SW 1271 (cell line): Measurements from ENCODE around the gene CFAP91.

Source experiments
- DNase-seq, 2 experiments: peaks; one replicate each; lab custom pipeline; 2025; lab: John Stamatoyannopoulos, UW

The CFAP91 gene

DNA sequence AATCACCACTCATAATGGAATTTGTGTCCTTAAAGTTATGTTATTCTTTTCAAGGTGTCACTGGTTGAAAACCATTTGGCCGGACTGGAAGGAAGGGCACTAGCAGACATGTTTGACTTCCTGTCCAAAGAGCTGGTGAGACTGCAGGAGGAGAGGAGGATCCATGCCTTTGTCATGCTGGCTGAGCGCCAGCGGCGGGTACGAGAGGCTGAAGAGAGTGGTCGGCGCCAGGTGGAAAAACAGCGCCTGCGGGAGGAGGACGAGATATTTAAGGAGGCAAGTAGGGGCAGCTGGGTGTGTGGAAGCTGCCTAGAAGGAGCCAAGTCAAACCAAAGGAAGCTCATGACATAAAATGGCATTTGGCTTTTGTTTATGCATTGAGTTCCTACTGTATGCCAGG, 41.1 kb downstream of the CFAP91 start:
- DNase-seq = no peak

DNA sequence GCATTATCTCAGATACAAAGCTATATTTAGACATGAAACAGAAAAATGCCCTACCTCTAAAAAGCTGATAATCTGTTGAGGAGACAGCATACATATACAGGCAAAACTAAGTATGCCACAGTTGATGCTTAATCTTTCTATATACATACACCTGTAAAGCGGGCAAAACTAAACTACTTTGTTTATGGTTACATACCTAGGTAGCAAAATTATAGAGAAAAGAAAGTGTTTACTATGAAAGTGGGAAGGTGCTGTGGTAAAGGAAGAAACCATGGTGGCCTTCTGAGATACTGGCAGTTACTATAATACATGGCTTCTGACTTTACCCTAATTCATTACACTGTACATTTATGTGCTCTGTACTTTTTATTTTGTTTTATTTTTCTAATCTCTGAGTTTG, 43.1 kb downstream of the CFAP91 start:
- no peak for DNase-seq

DNA sequence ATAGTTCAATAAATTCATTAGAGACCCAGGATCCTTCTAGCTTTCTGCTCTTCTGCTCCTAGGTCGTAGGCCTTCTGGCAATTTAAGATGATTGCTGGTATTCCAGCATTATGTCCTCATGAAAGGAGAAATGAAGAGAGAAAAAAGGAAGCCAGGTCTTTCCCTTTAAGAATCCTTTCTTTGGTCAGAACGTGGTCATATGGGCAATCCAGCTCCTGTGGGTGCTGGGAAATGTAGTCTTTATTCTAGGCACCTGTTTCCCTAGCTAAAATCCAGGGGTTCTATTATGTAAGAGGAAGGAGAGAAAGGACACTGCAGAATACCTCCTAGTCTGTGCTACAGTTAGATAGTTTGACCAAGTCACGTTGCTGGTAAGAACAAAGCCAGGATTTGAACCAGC, 43.6 kb downstream of the CFAP91 start:
- DNase-seq = no peak

DNA sequence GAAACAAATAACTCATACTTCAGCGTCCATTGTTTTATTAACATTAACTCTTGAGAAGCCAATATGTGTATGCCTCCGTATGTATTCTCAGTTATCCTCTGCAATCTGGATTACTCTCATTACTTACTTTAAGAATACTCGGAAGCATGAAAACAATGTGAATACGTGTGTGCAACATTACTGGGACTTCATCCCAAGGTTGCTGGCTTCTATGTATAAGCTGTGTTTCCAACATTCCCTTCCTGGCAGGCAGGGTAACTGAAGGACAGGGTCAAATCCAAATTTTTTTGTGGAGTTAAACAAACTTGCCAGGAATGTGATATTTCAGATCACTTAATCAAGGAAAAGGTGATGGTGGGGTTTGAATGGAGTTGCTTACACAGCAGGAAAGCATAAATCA, 44.5 kb downstream of the CFAP91 start:
- DNase-seq = no peak

DNA sequence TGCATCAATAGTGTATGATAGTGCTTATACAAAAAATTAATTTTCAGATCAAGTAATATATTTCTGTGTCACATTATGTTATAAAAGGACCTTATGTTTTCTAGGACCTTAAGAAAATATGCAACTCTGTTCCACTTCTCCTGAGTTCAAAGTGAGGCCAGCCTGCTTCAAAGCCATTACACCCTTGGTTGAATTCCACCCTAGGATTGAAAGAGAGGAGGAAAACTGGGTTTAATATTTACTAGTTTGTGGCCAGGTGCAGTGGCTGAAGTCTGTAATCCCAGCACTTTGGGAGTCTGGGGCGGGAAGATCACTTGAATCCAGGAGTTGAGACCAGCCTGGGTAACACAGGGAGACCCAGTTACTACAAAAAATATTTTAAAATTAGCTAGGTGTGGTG, 46.2 kb downstream of the CFAP91 start:
- no peak for DNase-seq

DNA sequence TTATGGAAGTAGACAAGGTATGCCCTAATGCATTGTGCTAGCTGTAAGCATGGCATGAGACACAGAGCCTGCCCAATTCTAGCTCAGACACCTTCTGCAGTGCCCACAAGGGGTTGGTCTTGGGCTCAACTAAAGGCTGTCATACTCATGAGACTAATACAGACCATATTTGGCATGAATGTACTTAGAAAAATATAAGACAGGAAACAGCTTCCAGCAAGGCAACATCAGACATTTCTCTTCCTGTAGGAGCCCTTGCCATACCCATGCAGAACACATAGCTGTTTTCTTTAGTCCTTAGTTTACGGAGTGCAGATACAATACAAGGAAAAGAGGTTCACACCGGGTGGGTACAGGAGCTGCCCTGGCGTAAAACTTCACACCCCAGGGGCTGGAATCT, 48.6 kb downstream of the CFAP91 start:
- no peak for DNase-seq
